B cell (primary cell): ENCODE data around the gene TMEM37.

Experiments used
- CTCF ChIP-seq: fragments of 200-600 bp; IDR thresholded peaks from one replicate; pipeline ENCODE4 v1.8.0; 2022; ENCODE audit warnings: antibody characterized with exemption, mild to moderate bottlenecking
- EZH2 ChIP-seq: IDR thresholded peaks from 2 replicates; pipeline ENCODE4 v1.6.1; 2012; ENCODE audit warnings: borderline replicate concordance, low read depth, mild to moderate bottlenecking, moderate library complexity, low read length; ENCODE audit not compliant: insufficient read depth, poor library complexity, severe bottlenecking

- TF ChIP-seq CTCF (no peak), EZH2 (no peak)
Measured at GRCh38 chr2:119482481-119483394, 51.1 kb downstream of the TMEM37 start.
